CD4-positive, CD25-positive, alpha-beta regulatory T cell (primary cell): Measurements from ENCODE around the gene DLX4. TPM values are rescaled to one million over a fixed set of nuclear protein-coding genes. Genes with fewer than 3 reads are reported as not detected.

Experiments
- ATAC-seq, 2 donors: fragments of 150-1000 bp; cut with Tn5 transposase; one replicate each; pipeline ENCODE4 v1.10.0; 2021; ENCODE audit warnings: low read depth in 2 of 2, moderate number of reproducible peaks in 2 of 2, moderate library complexity in 1 of 2
- DNase-seq, 3 donors: peaks; one replicate each; pipeline versions ENCODE4 v3.0.0 to v3.0.0-alpha.2; 2012 to 2022; ENCODE audit warnings: mixed read lengths in 1 of 3
- H3K27ac ChIP-seq: one replicate; pipeline ENCODE4 v1.7.0; 2013; ENCODE audit warnings: mild to moderate bottlenecking, low read length; ENCODE audit not compliant: insufficient read depth, poor library complexity, severe bottlenecking
- H3K27me3 ChIP-seq: one replicate; pipeline ENCODE4 v1.7.0; 2013; ENCODE audit warnings: low read length; ENCODE audit not compliant: control insufficient read depth, insufficient read depth
- H3K36me3 ChIP-seq: one replicate; pipeline ENCODE4 v1.7.0; 2013; ENCODE audit warnings: mild to moderate bottlenecking, low read length, moderate library complexity; ENCODE audit not compliant: control insufficient read depth, insufficient read depth
- H3K4me1 ChIP-seq: 2 replicates; pipeline ENCODE4 v1.7.0; 2013; ENCODE audit warnings: mild to moderate bottlenecking, low read length; ENCODE audit not compliant: insufficient read depth, control insufficient read depth, poor library complexity, severe bottlenecking
- H3K4me3 ChIP-seq: one replicate; pipeline ENCODE4 v1.7.0; 2013; ENCODE audit warnings: low read depth, mild to moderate bottlenecking, low read length, moderate library complexity
- H3K9me3 ChIP-seq, 2 experiments: 1 replicate in 1 of 2; 2 replicates in 1 of 2; pipeline ENCODE4 v1.7.0; 2013; ENCODE audit warnings: low read length in 2 of 2, mild to moderate bottlenecking in 1 of 2, moderate library complexity in 1 of 2; ENCODE audit not compliant: control insufficient read depth in 2 of 2
- H3K27ac Mint-ChIP-seq, 3 donors: one replicate each; pipeline ENCODE4 v1.8.0; 2020 to 2022; ENCODE audit warnings: mild to moderate bottlenecking in 3 of 3, mixed read lengths in 3 of 3, moderate library complexity in 2 of 3
- H3K27me3 Mint-ChIP-seq: one replicate; pipeline ENCODE4 v1.8.0; 2022; ENCODE audit warnings: mild to moderate bottlenecking, mixed read lengths
- H3K36me3 Mint-ChIP-seq: one replicate; pipeline ENCODE4 v1.8.0; 2020; ENCODE audit warnings: mixed read lengths
- H3K4me1 Mint-ChIP-seq, 4 donors: one replicate each; pipeline ENCODE4 v1.8.0; 2020 to 2022; ENCODE audit warnings: mixed read lengths in 4 of 4, mild to moderate bottlenecking in 1 of 4
- H3K4me3 Mint-ChIP-seq, 4 donors: one replicate each; pipeline ENCODE4 v1.8.0; 2020 to 2022; ENCODE audit warnings: mild to moderate bottlenecking in 4 of 4, mixed read lengths in 4 of 4, moderate library complexity in 3 of 4
- H3K9me3 Mint-ChIP-seq, 7 donors: one replicate each; pipeline ENCODE4 v1.8.0; 2020 to 2022; ENCODE audit warnings: mixed read lengths in 7 of 7, mild to moderate bottlenecking in 3 of 7, moderate library complexity in 2 of 7
- polyA plus RNA-seq, 4 donors: library from polyadenylated mRNA; unstranded; fragments of 300-500 nt; fragmentation: Illumina TruSeq; gene quantifications; one replicate each; pipeline ENCODE4 v1.2.3, GENCODE V29; 2021
- total RNA-seq: library from RNA; stranded (reverse); gene quantifications from one replicate; pipeline ENCODE4 v1.2.3, GENCODE V29; 2022

Gene DLX4
- total and polyA plus RNA-seq, 5 donors from 2014 or later: not detected

- DNase-seq (no peak), ATAC-seq (no peak)
- H3K9me3 ChIP-seq: peaks cover 0 to 5% of the 10 kb centered on the region in 2 experiments
- no peak overlapping the region for H3K27ac ChIP-seq
- Mint-ChIP-seq H3K4me1 (peaks cover 0 to 42% (median 16%) of the 10 kb centered on the region in 4 donors), H3K27ac (no peak overlapping the region), H3K36me3 (no peaks in the 10 kb centered on the region), H3K9me3 (peaks cover 0 to 8% (median 0%) of the 10 kb centered on the region in 7 donors), H3K27me3 (peaks cover 82% of the 10 kb centered on the region), H3K4me3 (peak overlapping the region in 1 of 4 donors; percentile 41)
- no peaks in the 10 kb centered on the region for H3K36me3 ChIP-seq
- peaks cover 34% of the 10 kb centered on the region for H3K4me1 ChIP-seq
- no peak overlapping the region for H3K4me3 ChIP-seq
- H3K27me3 ChIP-seq: peaks cover 52% of the 10 kb centered on the region
Observed at GRCh38 chr17:49997301-49997650, 28.3 kb downstream of the DLX4 start.

GRCh38 chr17:49997773-49998703 lies 29.0 kb downstream of the DLX4 start:
- Histone ChIP-seq H3K27ac (no peak overlapping the region), H3K27me3 (peaks cover 51% of the 10 kb centered on the region), H3K4me1 (peaks cover 31% of the 10 kb centered on the region), H3K9me3 (peaks cover 0 to 5% of the 10 kb centered on the region in 2 experiments), H3K36me3 (no peaks in the 10 kb centered on the region), H3K4me3 (no peak overlapping the region)
- H3K27me3 Mint-ChIP-seq: peaks cover 79% of the 10 kb centered on the region
- DNase-seq (peak; percentile 77 to 88 (median 83)), ATAC-seq (peak; percentile 76 to 82)
- H3K4me3 Mint-ChIP-seq: peak overlapping the region in 2 of 4 donors; percentile 25 to 32
- H3K36me3 Mint-ChIP-seq: no peaks in the 10 kb centered on the region
- peaks cover 0 to 8% (median 0%) of the 10 kb centered on the region in 7 donors for H3K9me3 Mint-ChIP-seq
- peaks cover 0 to 38% (median 16%) of the 10 kb centered on the region in 4 donors for H3K4me1 Mint-ChIP-seq
- no peak overlapping the region for H3K27ac Mint-ChIP-seq

GRCh38 chr17:49998836-49999511 lies 30.0 kb downstream of the DLX4 start:
- no peak for ATAC-seq
- Mint-ChIP-seq H3K4me3 (no peak overlapping the region), H3K36me3 (no peaks in the 10 kb centered on the region), H3K27ac (no peak overlapping the region), H3K9me3 (peaks cover 0 to 7% (median 0%) of the 10 kb centered on the region in 7 donors), H3K4me1 (peaks cover 0 to 35% (median 14%) of the 10 kb centered on the region in 4 donors), H3K27me3 (peaks cover 78% of the 10 kb centered on the region)
- H3K27me3 ChIP-seq: peaks cover 51% of the 10 kb centered on the region
- peaks cover 0 to 5% of the 10 kb centered on the region in 2 experiments for H3K9me3 ChIP-seq
- no peaks in the 10 kb centered on the region for H3K36me3 ChIP-seq
- peaks cover 22% of the 10 kb centered on the region for H3K4me1 ChIP-seq
- DNase-seq: no peak
- H3K27ac ChIP-seq: no peak overlapping the region
- H3K4me3 ChIP-seq: no peak overlapping the region

GRCh38 chr17:50003911-50004310 lies 34.9 kb downstream of the DLX4 start:
- Mint-ChIP-seq H3K27ac (no peak overlapping the region), H3K4me1 (no peaks in the 10 kb centered on the region)
- no peak for ATAC-seq

GRCh38 chr17:50009282-50009681 lies 40.3 kb downstream of the DLX4 start:
- DNase-seq (no peak), ATAC-seq (no peak)
- Mint-ChIP-seq H3K36me3 (no peaks in the 10 kb centered on the region), H3K9me3 (peaks cover 0 to 38% (median 9%) of the 10 kb centered on the region in 7 donors), H3K27ac (no peak overlapping the region), H3K4me1 (no peaks in the 10 kb centered on the region), H3K4me3 (no peak overlapping the region), H3K27me3 (peaks cover 54% of the 10 kb centered on the region)
- Histone ChIP-seq H3K4me3 (no peak overlapping the region), H3K9me3 (peaks cover 9 to 27% of the 10 kb centered on the region in 2 experiments), H3K4me1 (no peaks in the 10 kb centered on the region), H3K27ac (no peak overlapping the region), H3K36me3 (no peaks in the 10 kb centered on the region), H3K27me3 (peaks cover 21% of the 10 kb centered on the region)

More at GRCh38 chr17:50003911-50004310, 34.9 kb downstream of the DLX4 start:
- no peaks in the 10 kb centered on the region for H3K4me1 ChIP-seq
- no peaks in the 10 kb centered on the region for H3K9me3 ChIP-seq
- H3K36me3 ChIP-seq: no peaks in the 10 kb centered on the region
- DNase-seq: no peak
- no peak overlapping the region for H3K4me3 ChIP-seq
- H3K27ac ChIP-seq: no peak overlapping the region
- H3K27me3 ChIP-seq: peaks cover 32% of the 10 kb centered on the region
- peaks cover 58% of the 10 kb centered on the region for H3K27me3 Mint-ChIP-seq
- H3K4me3 Mint-ChIP-seq: no peak overlapping the region
- peaks cover 0 to 3% (median 2%) of the 10 kb centered on the region in 7 donors for H3K9me3 Mint-ChIP-seq
- no peaks in the 10 kb centered on the region for H3K36me3 Mint-ChIP-seq

GRCh38 chr17:50013079-50013478 lies 44.1 kb downstream of the DLX4 start:
- Histone ChIP-seq H3K36me3 (no peaks in the 10 kb centered on the region), H3K27me3 (peaks cover 26% of the 10 kb centered on the region), H3K4me1 (no peaks in the 10 kb centered on the region), H3K4me3 (no peak overlapping the region), H3K27ac (no peak overlapping the region), H3K9me3 (peaks cover 15 to 32% of the 10 kb centered on the region in 2 experiments)
- no peaks in the 10 kb centered on the region for H3K4me1 Mint-ChIP-seq
- ATAC-seq: no peak
- no peak overlapping the region for H3K27ac Mint-ChIP-seq
- no peaks in the 10 kb centered on the region for H3K36me3 Mint-ChIP-seq
- H3K4me3 Mint-ChIP-seq: no peak overlapping the region
- DNase-seq: no peak
- H3K9me3 Mint-ChIP-seq: peaks cover 5 to 48% (median 12%) of the 10 kb centered on the region in 7 donors
- peaks cover 47% of the 10 kb centered on the region for H3K27me3 Mint-ChIP-seq

GRCh38 chr17:50014471-50015088 lies 45.6 kb downstream of the DLX4 start:
- Mint-ChIP-seq H3K36me3 (no peaks in the 10 kb centered on the region), H3K27ac (no peak overlapping the region), H3K9me3 (peaks cover 3 to 40% (median 12%) of the 10 kb centered on the region in 7 donors), H3K4me1 (no peaks in the 10 kb centered on the region), H3K4me3 (no peak overlapping the region), H3K27me3 (peaks cover 43% of the 10 kb centered on the region)
- Histone ChIP-seq H3K27me3 (peaks cover 25% of the 10 kb centered on the region), H3K36me3 (no peaks in the 10 kb centered on the region), H3K27ac (no peak overlapping the region), H3K4me1 (no peaks in the 10 kb centered on the region), H3K9me3 (peaks cover 15 to 28% of the 10 kb centered on the region in 2 experiments), H3K4me3 (no peak overlapping the region)
- ATAC-seq (no peak), DNase-seq (no peak)
